ENCODE results near the gene DIMT1.

DIMT1 gene

DNA sequence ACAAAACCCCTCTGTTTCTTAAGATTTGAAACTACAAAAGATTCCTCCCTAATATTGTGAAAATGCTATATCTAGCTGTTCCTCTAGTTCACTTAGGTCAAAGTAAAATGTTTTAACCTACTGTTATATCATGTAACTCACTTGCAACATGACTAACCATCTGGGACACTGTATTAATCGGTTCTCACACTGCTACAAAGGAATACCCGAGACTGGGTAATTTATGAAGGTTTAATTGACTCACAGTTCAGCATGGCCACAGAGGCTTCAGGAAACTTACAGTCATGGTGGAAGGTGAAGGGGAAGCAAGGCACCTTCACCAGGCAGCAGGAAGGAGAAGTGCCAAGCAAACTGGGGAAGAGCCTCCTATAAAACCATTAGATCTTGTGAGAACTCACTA, 34.7 kb downstream of the DIMT1 start:
- no peak for TF ChIP-seq CTCF (IDR thresholded peaks at IDR 0.05; ENCODE audit: low read depth, low read length, missing control alignments)
- in situ Hi-C loops (cut with HindIII; ENCODE audit: low pct_ligation_motif_present, low sequenced_read_pairs): no loop called here
- Histone ChIP-seq H3K27me3 (replicated peaks) (no peaks in the 10 kb centered on the region), H3K4me3 (ENCODE audit: low read depth, low read length) (no peak overlapping the region), H3K27ac (no peak overlapping the region), H3K36me3 (replicated peaks) (peaks cover 16% of the 10 kb centered on the region)
- DNase-seq: no peak

DNA sequence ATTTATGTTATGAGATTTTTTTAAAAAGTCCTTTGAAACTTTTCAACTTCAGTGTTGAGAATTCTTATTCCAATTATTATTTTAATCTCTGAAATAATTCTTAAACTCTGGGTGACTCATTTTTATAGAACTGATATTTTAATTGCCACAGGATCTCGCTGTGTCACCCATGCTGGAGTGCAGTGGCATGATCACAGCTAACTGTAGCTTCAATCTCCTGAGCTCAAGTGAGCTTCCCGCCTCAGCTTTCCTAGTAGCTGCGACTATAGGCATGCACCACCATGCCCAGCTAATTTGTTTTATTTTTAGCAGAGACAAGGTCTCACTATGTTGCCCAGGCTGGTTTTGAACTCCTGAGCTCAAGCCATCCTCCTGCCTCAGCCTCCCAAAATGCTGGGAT, 41.0 kb downstream of the DIMT1 start:
- Histone ChIP-seq H3K4me3 (ENCODE audit: low read depth, low read length) (no peak overlapping the region), H3K27ac (no peak overlapping the region), H3K36me3 (replicated peaks) (peaks cover 20% of the 10 kb centered on the region), H3K27me3 (replicated peaks) (no peaks in the 10 kb centered on the region)
- in situ Hi-C loops (cut with HindIII; ENCODE audit: low pct_ligation_motif_present, low sequenced_read_pairs): no loop called here
- DNase-seq: no peak
- TF ChIP-seq CTCF (IDR thresholded peaks at IDR 0.05; ENCODE audit: low read depth, low read length, missing control alignments): no peak

DNA sequence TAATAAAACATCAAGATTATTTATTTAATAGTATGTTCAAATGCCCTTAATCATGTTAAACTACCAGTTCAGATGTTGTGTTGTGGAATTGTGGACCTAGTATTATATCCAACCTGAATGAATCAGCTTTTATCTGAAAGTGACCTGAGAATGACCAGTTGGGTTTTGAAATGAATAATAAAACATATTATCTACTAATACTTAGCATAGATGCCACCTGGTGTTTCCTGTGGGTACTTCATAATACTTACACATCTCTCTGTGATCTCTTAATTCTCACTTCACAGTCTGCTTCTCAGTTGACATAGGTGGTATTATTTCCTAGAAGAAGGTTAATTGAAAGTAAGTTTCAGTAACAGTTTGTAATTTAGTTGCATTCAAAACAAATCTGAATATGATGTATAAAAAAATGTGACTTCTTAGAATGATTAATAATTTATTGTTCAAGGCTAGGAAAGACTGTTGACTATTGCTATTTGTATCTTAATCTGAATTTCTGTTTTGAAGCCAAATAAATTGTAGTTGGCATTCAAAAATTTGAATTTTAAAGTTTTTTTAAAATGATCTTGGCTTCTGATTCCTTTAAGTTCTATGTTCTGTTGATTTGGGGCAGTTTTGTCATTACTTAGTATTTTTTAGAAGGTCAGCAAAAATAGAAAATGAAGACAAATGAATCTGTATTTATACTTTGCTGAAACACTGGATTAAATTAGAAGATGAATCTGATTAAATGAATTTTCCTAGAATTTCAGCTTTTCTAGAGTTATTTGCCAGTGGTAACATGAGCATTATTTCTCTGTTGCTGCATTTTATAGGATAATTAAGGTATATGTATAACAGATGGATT, 49.5 kb downstream of the DIMT1 start:
- H3K27ac ChIP-seq: peak overlapping the region; percentile 33
- H3K4me3 ChIP-seq (ENCODE audit: low read depth, low read length): no peak overlapping the region
- peak; percentile 41 for TF ChIP-seq CTCF (IDR thresholded peaks at IDR 0.05; ENCODE audit: low read depth, low read length, missing control alignments)
- in situ Hi-C loops (cut with HindIII; ENCODE audit: low pct_ligation_motif_present, low sequenced_read_pairs): no loop called here
- H3K27me3 ChIP-seq (replicated peaks): no peaks in the 10 kb centered on the region
- DNase-seq: peak; percentile 67
- peaks cover 13% of the 10 kb centered on the region for H3K36me3 ChIP-seq (replicated peaks)

GRCh38 chr5:62348723-62349481, 54.8 kb downstream of the DIMT1 start:
- no peak for DNase-seq
- TF ChIP-seq CTCF (IDR thresholded peaks at IDR 0.05; ENCODE audit: low read depth, low read length, missing control alignments): no peak
- Histone ChIP-seq H3K27ac (no peak overlapping the region), H3K27me3 (replicated peaks) (no peaks in the 10 kb centered on the region), H3K4me3 (ENCODE audit: low read depth, low read length) (no peak overlapping the region), H3K36me3 (replicated peaks) (peaks cover 8% of the 10 kb centered on the region)
- in situ Hi-C loops (cut with HindIII; ENCODE audit: low pct_ligation_motif_present, low sequenced_read_pairs): no loop called here

GRCh38 chr5:62347928-62348327, 55.8 kb downstream of the DIMT1 start:
- TF ChIP-seq CTCF (IDR thresholded peaks at IDR 0.05; ENCODE audit: low read depth, low read length, missing control alignments): no peak
- Histone ChIP-seq H3K4me3 (ENCODE audit: low read depth, low read length) (no peak overlapping the region), H3K27ac (no peak overlapping the region), H3K36me3 (replicated peaks) (peaks cover 8% of the 10 kb centered on the region), H3K27me3 (replicated peaks) (no peaks in the 10 kb centered on the region)
- in situ Hi-C loops (cut with HindIII; ENCODE audit: low pct_ligation_motif_present, low sequenced_read_pairs): no loop called here
- DNase-seq: no peak

All from brain microvascular endothelial cell (primary cell).